HG02973 (cell line): ENCODE measurements around the gene FHDC1.
"Not testable (repeated sequence)": the region's sequence is repeated elsewhere in the genome, so short reads cannot be mapped to it uniquely, and the experiment has no call there.

Source experiments
- ATAC-seq: cut with Tn5 transposase; IDR thresholded peaks from one replicate; pipeline ENCODE4 v1.9.1; 2021; ENCODE audit warnings: moderate library complexity; ENCODE audit not compliant: unreplicated experiment

Gene FHDC1, protein sequence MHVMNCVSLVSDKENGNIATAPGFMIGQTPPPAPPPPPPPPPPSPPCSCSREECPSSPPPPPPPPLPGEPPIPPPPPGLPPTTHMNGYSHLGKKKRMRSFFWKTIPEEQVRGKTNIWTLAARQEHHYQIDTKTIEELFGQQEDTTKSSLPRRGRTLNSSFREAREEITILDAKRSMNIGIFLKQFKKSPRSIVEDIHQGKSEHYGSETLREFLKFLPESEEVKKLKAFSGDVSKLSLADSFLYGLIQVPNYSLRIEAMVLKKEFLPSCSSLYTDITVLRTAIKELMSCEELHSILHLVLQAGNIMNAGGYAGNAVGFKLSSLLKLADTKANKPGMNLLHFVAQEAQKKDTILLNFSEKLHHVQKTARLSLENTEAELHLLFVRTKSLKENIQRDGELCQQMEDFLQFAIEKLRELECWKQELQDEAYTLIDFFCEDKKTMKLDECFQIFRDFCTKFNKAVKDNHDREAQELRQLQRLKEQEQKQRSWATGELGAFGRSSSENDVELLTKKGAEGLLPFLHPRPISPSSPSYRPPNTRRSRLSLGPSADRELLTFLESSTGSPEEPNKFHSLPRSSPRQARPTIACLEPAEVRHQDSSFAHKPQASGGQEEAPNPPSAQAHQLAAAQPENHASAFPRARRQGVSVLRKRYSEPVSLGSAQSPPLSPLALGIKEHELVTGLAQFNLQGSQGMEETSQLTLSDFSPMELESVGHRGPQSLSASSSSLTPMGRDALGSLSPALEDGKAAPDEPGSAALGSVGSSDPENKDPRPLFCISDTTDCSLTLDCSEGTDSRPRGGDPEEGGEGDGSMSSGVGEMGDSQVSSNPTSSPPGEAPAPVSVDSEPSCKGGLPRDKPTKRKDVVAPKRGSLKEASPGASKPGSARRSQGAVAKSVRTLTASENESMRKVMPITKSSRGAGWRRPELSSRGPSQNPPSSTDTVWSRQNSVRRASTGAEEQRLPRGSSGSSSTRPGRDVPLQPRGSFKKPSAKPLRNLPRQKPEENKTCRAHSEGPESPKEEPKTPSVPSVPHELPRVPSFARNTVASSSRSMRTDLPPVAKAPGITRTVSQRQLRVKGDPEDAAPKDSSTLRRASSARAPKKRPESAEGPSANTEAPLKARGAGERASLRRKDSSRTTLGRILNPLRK

DNA sequence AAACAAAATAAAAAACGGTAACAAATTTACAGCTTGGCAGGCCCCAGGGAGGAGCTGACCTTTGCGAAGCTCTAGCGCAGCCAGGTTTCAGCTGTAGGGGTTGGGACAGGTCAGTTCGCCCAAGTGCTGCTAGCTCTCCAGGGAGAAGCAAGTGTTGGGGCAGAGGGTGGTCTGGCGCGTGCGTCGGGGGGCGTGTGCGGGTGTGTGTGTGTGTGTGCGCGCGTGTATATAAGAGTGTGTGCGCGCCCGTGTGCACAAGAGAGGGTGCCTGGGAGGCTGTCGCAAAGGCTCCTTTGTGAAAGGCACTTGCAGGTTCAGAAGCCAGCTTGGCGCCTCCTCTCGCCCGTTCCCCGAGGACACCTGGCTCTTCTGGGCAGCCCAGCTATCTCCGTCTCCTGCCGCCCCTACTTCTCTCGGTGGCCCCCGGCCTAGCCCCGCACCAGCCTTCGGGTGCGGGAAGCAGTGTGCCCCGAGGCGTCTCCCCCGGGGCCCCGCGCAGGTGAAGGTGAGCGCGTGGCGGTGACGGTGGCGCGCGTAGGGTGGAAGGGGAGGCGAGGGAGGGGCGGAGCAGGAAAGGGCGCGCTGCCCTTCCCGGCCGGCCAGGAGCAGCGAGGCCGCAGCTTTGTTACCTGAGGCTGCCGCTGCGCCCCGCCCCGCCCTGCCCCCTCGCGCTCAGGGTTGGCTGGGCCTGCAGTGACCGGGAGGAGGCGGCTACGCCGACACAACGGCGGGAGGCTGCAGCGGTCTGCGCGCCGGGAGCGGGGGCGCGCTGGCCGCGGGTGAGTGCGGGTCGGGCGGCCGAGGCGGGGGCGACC lies at the start of gene FHDC1:
Gene FHDC1, plus strand, starts transcription at position 693 of the 815 bp plus-strand sequence. CDS start 6,735 bp downstream, outside the sequence.
- no peak for ATAC-seq

DNA sequence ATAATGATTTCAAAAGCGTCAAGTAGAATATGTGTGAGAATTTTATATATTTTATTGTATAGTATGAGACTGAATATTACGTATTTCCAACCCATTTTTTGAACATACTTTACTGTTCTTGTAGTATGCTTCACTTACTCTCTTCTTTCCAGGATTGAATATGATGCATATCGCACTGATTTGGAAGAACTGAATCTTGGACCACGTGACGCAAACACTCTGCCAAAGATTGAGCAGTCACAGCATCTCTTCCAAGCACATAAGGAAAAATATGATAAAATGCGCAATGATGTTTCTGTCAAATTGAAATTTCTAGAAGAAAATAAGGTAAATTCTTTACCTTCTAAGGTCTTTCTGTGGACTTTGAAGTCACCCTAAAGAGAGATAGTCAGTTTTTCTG lies 48.1 kb upstream of the FHDC1 start:
- ATAC-seq: no peak

DNA sequence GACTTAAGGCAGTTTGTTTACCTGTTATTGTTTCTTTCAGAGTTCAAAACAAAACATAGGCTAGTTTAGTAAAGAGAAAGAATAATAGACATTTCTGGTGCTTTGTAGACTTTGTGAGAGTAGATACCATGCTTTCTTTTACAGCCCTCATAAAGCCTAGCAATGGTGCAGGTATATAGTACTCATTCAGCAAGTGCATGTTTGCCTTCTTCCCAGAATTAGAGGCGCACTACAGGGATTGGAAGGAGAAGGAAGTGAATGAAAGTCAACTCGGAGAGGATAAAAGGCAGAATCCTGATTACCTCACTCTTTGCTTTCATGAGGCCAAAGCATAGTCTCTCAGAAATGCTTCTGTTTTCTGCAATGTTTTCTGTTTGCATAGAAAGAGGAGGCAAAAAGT lies 43.1 kb upstream of the FHDC1 start:
- ATAC-seq: no peak

DNA sequence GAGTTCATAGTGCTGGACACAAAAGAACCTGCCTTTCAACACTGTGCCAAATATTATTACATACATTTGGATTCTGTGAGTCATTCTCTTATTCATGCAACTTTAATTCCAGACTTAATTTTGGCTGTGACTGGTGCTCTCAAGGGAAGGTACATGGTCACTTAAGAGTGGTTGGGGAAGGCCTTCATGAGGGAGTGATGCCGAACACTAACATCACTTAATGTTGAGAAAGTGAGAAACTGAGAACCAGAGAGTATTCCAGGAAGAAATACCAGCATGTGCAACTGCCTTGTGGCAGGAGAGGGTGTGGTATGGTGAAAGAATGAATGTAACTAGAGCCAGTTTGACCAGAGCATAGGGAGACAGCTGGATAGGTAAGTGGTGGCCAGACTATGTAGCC lies 41.5 kb upstream of the FHDC1 start:
- ATAC-seq: no peak

DNA sequence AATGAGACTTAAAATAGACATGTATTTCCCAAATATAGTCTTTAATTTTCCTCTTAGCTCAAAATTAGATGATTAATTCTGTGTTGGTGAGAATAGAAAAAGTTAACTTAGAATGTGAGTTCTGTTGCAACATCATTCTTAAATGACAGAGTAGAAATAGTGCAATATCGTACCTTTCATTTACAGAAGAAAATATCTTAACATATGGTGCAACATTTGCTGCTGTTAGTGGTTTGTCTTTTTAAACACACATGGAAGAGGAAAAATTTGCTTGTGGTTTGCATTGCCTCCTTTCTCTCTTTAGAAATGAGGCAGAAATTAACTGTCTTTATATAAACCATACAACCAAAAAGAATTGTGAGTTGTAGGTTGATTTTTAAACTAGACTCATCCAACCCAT lies 39.3 kb upstream of the FHDC1 start:
- no peak for ATAC-seq

DNA sequence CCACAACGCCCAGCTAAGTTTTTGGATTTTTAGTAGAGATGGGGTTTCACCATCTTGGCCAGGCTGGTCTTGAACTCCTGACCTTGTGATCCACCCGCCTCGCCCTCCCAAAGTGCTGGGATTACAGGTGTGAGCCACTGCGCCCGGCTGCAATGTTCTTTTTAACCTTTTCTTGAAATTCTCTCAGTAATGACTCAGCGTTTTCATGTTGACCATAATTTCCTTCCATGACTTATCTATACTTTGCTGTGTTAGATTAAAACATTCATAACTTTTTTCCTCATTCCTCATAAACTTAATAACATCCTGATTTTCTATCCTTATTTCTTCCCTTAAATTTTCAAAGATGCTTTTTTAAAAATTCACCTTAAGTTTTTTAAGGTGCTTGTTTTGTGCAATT lies 38.0 kb upstream of the FHDC1 start:
- not testable (repeated sequence) for ATAC-seq

DNA sequence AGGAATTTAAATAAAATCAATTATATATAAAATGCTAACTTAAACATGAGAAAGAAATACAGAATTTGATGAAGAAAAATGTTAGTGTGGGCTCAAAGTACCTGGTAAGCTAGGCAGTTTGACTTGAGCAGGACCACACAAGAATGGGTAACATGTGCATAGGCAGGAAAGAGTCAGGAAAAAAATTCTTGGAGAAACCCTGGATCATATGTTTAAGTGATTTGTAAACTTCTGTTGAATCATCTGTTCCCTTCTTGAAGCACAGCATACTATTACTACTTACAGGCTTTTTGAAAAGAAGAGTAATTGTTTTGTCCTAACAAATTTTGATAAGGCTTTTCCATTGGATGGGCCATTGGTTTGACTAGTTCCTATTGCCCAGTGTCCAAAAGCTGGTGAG lies 37.5 kb upstream of the FHDC1 start:
- no peak for ATAC-seq

DNA sequence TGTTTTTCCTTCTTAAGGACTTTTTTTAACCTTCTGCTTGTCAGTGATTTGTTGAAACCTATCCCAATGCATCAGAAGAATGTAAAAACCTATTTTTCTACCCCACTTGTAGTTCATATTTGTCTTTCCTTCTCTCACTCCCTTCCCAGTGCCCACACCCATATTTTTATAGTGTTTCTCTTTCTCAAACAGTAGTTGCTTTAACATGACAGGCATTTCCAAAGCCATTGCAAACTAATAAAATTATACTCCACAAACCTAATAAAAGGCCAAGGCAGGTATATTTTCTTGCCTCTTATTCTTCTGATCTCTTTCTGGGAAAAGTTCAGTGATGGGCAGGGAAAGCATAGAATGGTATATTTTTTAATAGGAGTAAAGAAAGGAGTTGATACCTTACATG lies 35.7 kb upstream of the FHDC1 start:
- no peak for ATAC-seq

DNA sequence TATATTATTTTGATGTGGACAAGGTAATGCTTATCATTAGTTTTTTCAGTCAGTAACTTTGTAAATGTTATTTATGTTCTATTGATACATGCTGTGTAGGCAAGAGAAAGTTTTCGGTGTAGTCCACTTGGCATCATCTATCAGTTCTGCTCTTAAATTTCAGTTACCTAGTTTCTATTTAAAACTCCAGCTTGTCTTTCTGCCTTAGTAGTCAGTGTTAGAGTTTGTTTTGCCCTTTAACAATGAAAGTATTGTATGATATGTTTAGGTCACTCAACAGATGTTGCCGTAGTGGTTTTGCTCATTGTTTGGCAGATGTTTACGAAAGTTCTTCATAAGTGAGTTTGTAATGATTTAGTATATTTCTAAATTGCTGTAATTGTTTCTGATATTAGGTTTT lies 34.9 kb upstream of the FHDC1 start:
- no peak for ATAC-seq

DNA sequence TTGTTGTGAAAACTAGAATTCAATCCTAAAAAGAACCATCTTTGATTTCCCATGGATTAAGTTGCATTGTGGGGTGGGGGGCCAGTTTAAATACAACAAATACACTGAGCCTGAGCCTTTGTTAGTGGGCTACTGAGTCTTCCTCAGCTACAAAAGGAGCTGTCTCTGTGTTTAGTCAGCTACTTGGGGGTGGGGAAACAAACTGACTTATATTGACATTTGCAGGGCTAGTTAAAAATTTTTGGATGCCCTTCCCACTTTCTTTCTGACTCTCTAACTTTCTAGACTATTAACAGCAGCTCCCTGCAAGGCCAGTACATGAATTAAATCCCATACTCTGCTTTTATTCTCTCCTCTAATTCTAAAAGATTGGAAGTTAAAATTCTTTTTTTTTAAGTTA lies 32.5 kb upstream of the FHDC1 start:
- no peak for ATAC-seq

DNA sequence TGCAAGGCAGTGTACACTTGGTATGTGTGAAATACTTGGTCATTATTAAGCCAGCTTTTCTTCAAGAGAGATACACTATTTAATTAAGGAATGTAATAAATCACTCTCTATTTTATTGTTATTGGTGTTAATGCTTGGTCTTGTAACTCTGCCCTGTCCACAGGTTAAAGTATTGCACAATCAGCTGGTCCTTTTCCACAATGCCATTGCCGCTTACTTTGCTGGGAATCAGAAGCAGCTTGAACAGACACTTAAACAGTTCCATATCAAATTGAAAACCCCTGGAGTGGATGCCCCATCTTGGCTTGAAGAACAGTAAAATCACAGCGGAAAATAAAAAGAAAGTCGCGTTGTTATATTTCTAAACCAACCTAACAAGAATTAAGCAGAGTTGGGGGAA lies 26.2 kb upstream of the FHDC1 start:
- ATAC-seq: no peak

DNA sequence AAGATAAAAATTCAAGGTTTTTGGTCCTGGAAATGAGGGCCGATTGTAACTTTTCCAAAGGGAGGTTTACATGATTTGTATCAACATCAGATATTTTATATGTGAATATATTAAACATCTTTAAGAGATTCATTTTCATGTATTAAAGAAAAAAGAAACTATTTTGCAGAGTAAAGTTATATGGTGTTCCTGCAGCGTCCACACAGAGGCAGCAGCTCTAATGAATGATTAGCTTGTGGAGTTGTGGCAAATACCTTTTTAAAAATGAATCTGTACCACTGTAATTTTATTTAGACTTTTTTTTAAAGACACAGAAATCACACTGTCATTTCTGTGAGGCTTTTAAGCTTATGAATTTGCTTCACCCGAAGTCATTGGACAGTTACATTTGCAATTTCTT lies 25.6 kb upstream of the FHDC1 start:
- no peak for ATAC-seq

DNA sequence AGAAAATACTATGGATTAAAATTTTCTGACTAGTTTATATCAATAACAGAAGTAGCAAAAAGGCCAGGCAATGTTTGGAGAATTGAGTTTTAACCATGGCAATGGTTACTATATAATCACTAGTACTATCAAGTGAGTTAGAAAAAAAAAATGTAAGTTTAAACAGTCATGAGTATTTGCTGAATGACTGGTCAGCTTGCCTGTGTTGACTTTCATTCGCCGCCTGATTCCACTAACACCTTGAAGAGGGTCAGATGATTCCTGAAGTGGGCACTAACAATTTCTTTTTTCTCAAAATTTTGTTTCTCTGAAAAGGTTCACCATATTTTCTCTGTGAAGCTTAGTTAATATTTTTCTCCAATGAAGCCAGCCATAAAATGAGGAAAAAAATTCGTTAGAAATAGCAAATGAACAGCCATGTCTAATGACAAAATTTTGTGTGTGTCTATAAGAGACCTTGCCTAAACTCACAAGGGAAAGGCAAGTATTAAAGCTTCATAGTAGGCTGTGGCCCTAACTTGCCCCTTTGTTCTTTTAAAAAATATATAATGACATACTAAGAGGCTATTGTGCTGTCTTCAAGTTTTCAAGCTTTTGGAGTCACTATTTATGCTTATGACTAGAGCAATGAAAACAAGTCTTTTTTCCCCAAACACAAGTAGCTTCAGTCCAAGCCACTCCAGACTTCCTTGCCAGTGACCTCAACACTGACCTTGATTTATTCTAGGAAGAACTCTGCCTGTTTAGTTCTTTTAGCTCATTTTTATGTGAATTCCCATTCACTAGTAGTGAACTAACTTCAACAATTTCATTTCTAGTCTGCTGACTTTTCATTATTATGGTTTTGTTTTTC lies 18.4 kb upstream of the FHDC1 start:
- no peak for ATAC-seq

DNA sequence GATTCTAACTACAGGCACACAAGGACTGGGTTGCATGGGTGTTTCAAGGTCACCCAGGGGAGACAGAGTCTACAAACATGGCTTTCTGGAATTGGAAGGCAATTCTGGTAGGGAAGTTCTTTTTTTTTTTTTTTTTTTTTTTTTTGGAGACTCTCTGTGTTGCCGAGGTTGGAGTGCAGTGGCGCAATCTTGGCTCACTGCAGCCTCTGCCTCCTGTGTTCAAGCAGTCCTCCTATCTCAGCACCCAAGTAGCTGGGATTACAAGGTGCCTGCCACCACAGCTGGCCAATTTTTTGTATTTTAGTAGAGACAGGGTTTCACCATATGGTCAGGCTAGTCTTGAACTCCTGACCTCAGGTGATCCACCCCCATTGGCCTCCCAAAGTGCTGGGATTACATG lies 16.3 kb upstream of the FHDC1 start:
- no peak for ATAC-seq

DNA sequence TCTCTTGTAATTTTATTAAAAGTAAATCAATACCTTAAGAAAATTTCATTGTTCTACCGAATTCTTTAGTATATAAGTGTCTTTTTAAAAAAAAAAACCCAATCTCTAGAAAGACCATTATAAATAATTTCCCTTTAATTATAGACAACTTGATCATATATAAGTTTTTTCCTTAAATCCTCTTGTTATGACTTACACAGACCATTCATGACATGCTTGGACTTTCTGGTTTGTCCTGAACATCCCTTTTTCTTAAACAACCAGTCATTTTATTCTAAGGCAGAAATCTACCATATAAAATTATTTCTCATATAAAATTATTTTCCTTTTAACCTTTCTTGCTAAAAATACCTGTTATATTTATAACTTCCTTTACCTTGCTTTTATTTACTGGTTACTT lies 15.4 kb upstream of the FHDC1 start:
- ATAC-seq: no peak

DNA sequence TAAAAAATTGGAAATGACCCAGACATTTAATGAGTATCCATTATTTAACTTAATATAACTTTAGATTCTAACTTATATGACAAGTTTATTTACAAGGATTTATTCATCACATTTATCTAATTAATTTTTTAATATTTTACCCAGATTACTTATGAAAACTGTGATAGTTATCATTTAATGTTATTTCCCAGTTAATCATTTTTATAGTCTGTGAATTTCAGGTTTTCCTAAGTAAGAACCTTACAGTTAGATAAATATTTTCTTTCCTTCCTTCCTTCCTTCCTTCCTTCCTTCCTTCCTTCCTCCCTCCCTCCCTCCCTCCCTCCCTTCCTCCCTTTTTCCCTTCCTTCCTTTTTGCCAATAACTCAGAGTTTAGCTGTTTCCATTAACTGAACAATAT lies 14.8 kb upstream of the FHDC1 start:
- ATAC-seq: no peak

DNA sequence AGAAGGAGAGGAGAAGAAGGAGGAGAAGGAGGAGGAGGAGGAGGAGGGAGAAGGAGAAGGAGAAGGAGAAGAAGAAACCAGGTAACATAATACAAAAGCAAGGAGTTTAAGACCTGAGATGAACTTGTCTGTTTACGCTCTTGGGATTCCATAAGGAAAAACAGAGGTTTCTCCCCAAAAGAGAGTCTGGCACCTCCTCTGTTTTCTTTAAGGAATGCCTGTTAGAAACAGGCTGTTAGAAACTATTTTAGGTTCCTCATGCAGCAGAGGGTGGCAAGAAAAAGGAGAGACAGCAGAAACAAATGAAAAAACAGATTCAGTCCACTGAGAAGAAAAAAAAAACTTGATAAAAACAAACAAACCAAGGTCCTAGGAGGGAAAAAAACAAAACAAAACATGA lies 10.3 kb upstream of the FHDC1 start:
- no peak for ATAC-seq

DNA sequence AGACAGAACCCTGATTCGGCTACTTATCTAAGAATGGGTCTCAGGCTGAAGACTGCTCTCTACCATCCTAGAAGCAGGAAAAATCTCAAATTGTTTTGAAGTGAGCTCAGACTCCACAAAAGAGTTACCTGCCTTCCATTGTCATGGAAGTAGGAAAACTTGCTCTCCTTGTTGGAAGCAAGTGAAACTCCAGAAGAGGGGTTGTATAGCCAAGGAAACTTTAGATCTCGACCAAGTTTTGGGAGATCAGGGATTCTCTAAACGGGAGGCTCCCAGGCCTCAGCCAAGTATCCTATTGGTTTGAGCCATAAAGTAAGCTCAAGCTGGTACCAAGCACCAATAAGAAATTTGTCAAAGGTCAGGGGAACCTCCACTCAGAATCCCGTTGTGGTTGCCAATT lies 9.2 kb upstream of the FHDC1 start:
- ATAC-seq: no peak

DNA sequence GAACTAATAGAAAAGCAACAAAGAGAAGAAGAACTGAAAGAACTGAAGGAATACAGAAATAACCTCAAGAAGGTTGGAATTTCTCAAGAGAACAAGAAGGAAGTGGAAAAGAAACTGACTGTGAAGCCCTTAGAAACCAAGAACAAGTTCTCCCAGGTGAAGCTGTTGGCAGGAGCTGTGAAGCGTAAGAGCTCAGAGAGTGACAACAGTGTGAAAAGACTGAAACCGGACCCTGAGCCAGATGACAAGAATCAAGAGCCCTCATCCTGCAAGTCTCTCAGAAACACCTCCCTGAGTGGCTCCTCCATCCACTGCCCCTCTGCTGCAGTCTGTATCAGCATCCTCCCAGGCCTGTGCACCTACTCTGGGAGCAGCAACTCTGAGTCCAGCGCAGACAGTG lies 8.4 kb upstream of the FHDC1 start:
- no peak for ATAC-seq

DNA sequence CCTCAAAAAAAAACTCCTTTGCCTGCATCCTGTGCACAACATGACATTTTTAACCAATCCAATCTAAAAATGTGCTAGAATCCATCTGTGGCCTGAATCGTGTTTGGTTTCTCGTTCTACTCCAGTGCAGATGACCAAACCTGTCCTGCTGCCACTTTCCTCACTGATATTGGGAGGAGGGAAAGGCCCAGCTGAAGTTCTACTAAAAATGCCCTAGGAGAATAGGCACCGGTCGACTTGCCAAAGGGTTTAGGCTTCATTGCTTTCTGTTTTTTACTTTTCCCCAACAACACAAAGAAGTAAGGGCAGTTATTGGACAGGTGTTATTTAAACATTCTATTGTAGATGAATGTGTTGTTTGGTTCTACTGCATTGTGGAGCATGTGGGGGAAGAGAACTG lies 7.8 kb upstream of the FHDC1 start:
- ATAC-seq: no peak
